Measurements from ENCODE around the gene LRP6.

GRCh38 chr12:12167847-12168246 lies 99.0 kb downstream of the LRP6 start:
- TF ChIP-seq TSHZ2 (CRISPR knock-in tag; IDR thresholded peaks at IDR 0.05) (no peak), PPARA (CRISPR knock-in tag; IDR thresholded peaks at IDR 0.05; ENCODE audit: borderline replicate concordance) (no peak), ZFP3 (CRISPR knock-in tag; IDR thresholded peaks at IDR 0.05) (no peak), ZFP30 (CRISPR knock-in tag; IDR thresholded peaks at IDR 0.05) (no peak), ZNF565 (CRISPR knock-in tag; conservative IDR thresholded peaks at IDR 0.05; ENCODE audit: low read depth) (no peak), CREB5 (CRISPR knock-in tag; IDR thresholded peaks at IDR 0.05; ENCODE audit: low read depth) (no peak), CSRNP3 (CRISPR knock-in tag; IDR thresholded peaks at IDR 0.05) (no peak), RARB (CRISPR knock-in tag; IDR thresholded peaks at IDR 0.05) (no peak)

Data from SK-N-SH treated with all-trans-retinoic acid at 6 μM for 48 hours (cell line).